Measurements from ENCODE around the gene ADCYAP1R1.

Gene ADCYAP1R1

DNA sequence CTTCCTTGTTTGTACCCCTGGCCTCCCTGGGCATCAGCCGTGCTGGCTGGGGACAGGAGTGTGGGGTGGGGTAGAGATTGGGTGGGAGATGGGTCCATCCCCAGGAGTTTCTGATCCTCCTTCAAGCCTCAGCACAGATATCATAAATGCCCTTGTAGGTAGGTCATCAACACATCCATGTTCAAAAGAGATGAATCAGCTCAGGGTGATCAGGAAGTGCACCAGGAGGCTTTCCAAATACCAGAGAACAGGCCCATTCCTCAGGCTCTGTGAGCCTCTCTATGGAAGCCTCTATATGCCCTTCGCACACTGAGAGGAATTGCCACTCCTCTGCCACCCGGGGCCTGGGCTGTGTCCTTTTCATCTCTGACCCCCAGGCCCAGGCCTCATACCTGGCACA is 31.9 kb upstream of the ADCYAP1R1 start:
- no peaks in the 10 kb centered on the region for H3K4me1 ChIP-seq (ENCODE audit: control insufficient read depth in 1 of 2, insufficient read depth in 1 of 2, low read depth in 1 of 2, low read length in 1 of 2)
- TF ChIP-seq, protein P1, sequence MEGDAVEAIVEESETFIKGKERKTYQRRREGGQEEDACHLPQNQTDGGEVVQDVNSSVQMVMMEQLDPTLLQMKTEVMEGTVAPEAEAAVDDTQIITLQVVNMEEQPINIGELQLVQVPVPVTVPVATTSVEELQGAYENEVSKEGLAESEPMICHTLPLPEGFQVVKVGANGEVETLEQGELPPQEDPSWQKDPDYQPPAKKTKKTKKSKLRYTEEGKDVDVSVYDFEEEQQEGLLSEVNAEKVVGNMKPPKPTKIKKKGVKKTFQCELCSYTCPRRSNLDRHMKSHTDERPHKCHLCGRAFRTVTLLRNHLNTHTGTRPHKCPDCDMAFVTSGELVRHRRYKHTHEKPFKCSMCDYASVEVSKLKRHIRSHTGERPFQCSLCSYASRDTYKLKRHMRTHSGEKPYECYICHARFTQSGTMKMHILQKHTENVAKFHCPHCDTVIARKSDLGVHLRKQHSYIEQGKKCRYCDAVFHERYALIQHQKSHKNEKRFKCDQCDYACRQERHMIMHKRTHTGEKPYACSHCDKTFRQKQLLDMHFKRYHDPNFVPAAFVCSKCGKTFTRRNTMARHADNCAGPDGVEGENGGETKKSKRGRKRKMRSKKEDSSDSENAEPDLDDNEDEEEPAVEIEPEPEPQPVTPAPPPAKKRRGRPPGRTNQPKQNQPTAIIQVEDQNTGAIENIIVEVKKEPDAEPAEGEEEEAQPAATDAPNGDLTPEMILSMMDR (IDR thresholded peaks at IDR 0.05): no peak

DNA sequence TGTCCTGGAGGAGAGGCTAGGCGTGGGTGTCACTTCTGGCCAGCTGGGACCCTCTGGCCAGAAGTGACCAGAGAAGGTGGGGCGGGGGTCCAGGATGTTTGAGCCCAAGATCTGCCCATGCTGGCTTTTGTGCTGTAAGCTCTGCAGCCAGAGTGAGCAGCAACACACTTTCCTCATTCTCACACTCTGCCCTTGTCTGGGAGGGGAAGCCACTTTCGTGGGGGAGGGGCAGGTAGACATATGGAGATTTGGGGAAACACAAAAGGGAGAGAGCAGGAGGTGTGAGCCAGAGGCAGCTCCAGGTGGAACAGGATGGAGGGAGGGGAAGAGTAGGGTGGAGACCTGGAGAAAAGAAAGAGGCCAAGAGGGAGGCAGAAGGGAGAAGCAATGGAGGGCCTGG is 31.5 kb upstream of the ADCYAP1R1 start:
- H3K27ac ChIP-seq: no peak overlapping the region
- no peaks in the 10 kb centered on the region for H3K9me3 ChIP-seq
- TF ChIP-seq, protein P1 (IDR thresholded peaks at IDR 0.05): no peak
- H3K4me3 ChIP-seq (ENCODE audit: low read depth in 1 of 2, low read length in 1 of 2): no peak overlapping the region
- H3K36me3 ChIP-seq: no peaks in the 10 kb centered on the region
- no peaks in the 10 kb centered on the region for H3K4me1 ChIP-seq (ENCODE audit: control insufficient read depth in 1 of 2, insufficient read depth in 1 of 2, low read depth in 1 of 2, low read length in 1 of 2)
- no peaks in the 10 kb centered on the region for H3K27me3 ChIP-seq

More for the DNA sequence above, 31.9 kb upstream of the ADCYAP1R1 start:
- Histone ChIP-seq H3K9me3 (no peaks in the 10 kb centered on the region), H3K36me3 (no peaks in the 10 kb centered on the region), H3K4me3 (ENCODE audit: low read depth in 1 of 2, low read length in 1 of 2) (no peak overlapping the region), H3K27ac (no peak overlapping the region), H3K27me3 (no peaks in the 10 kb centered on the region)

DNA sequence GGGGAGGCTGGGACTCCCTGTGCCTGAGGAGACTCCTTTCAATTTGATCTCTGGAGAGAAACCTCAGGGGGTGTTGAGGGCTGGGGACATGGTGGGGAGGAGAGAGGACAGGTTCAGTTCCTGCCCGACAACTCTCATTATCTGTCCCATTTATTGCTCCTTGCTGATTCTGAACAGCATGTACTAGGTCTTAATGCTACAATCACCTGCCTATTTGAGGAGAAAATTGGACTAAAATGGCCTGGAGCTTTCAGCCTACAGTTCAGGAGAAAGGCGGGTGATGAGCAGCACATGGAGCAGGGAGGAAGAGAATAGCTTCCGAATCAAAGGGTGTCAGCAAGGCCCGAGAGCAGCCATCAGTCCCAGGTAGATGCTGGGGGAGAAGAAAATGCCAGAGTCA is 30.0 kb upstream of the ADCYAP1R1 start:
- H3K4me3 ChIP-seq (ENCODE audit: low read depth in 1 of 2, low read length in 1 of 2): no peak overlapping the region
- no peaks in the 10 kb centered on the region for H3K36me3 ChIP-seq
- H3K4me1 ChIP-seq (ENCODE audit: control insufficient read depth in 1 of 2, insufficient read depth in 1 of 2, low read depth in 1 of 2, low read length in 1 of 2): no peaks in the 10 kb centered on the region
- TF ChIP-seq, protein P1 (IDR thresholded peaks at IDR 0.05): no peak
- H3K27ac ChIP-seq: no peak overlapping the region
- no peaks in the 10 kb centered on the region for H3K9me3 ChIP-seq
- peaks cover 11% of the 10 kb centered on the region for H3K27me3 ChIP-seq

DNA sequence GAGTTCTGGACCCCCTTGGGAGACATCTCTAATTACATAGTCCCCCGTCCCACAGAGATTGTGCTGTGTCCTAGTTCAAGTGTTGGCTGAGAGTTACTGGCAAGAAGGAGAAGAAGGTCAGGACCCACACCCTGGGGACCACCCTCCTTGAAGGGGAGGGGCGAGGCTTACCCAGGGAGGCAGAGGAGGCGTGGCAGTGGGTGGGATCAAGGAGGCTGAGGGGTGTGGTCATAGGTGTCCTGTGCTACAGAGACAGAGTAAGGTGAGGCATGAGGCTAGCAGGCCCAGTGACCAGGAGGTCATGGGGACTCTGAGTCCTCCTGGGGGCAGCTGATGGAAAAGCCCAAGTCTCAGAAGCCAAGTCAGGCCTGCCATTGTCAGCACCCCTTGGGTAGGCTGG is 29.4 kb upstream of the ADCYAP1R1 start:
- Histone ChIP-seq H3K4me3 (ENCODE audit: low read depth in 1 of 2, low read length in 1 of 2) (no peak overlapping the region), H3K9me3 (no peaks in the 10 kb centered on the region), H3K27ac (no peak overlapping the region), H3K36me3 (no peaks in the 10 kb centered on the region), H3K27me3 (peaks cover 17% of the 10 kb centered on the region), H3K4me1 (ENCODE audit: control insufficient read depth in 1 of 2, insufficient read depth in 1 of 2, low read depth in 1 of 2, low read length in 1 of 2) (no peaks in the 10 kb centered on the region)
- TF ChIP-seq, protein P1 (IDR thresholded peaks at IDR 0.05): no peak

DNA sequence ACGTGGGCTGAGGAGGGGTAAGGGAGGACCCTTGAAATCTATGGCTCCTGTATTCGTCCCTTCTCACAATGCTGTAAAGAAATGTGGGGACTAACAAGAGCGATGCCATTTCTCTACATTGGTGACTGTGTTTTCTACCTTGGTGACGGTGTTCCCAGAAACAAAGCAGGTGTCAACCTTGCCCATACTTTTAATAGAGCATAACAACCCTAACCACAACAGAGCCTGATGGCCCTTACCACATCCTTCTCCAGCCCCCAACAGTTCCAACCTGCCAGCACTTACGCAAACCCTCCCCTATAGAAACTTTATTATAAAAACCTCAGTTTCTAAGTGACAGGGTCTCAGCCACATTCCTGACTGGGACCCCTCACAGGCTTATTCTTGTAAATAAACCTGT is 28.2 kb upstream of the ADCYAP1R1 start:
- no peaks in the 10 kb centered on the region for H3K4me1 ChIP-seq (ENCODE audit: control insufficient read depth in 1 of 2, insufficient read depth in 1 of 2, low read depth in 1 of 2, low read length in 1 of 2)
- H3K27ac ChIP-seq: no peak overlapping the region
- H3K9me3 ChIP-seq: no peaks in the 10 kb centered on the region
- H3K4me3 ChIP-seq (ENCODE audit: low read depth in 1 of 2, low read length in 1 of 2): no peak overlapping the region
- H3K36me3 ChIP-seq: no peaks in the 10 kb centered on the region
- TF ChIP-seq, protein P1 (IDR thresholded peaks at IDR 0.05): no peak
- H3K27me3 ChIP-seq: peaks cover 20% of the 10 kb centered on the region

All from neutrophil (primary cell).